Aorta (tissue), 5 donors: ENCODE data around the gene AFP. TPM values are rescaled to one million over a fixed set of nuclear protein-coding genes. Genes with fewer than 3 reads are reported as not detected.

Experiments used
- ATAC-seq: fragments of 200-7000 bp; cut with Tn5 transposase; one replicate; pipeline ENCODE4 v1.9.1; 2022; ENCODE audit warnings: moderate library complexity; ENCODE audit not compliant: low FRiP score
- DNase-seq, 2 donors: peaks; one replicate each; pipeline ENCODE4 v3.0.0-alpha.2; 2020
- H3K27ac ChIP-seq, 2 donors: one replicate each; pipeline ENCODE4 v1.5.1; 2013; ENCODE audit warnings: low read length in 2 of 2, mild to moderate bottlenecking in 2 of 2, moderate library complexity in 2 of 2, control low read depth in 1 of 2, inconsistent platforms in 1 of 2, low read depth in 1 of 2
- H3K27me3 ChIP-seq, 2 donors: one replicate each; pipeline ENCODE4 v1.6.1; 2013; ENCODE audit warnings: control low read depth in 1 of 2, low read length in 1 of 2, mild to moderate bottlenecking in 1 of 2, moderate library complexity in 1 of 2; ENCODE audit not compliant: insufficient read depth in 2 of 2, control insufficient read depth in 1 of 2
- H3K36me3 ChIP-seq, 2 donors: one replicate each; pipeline ENCODE4 v1.6.1; 2013; ENCODE audit warnings: control low read depth in 1 of 2, low read length in 1 of 2, mild to moderate bottlenecking in 1 of 2; ENCODE audit not compliant: insufficient read depth in 2 of 2, control insufficient read depth in 1 of 2
- H3K4me1 ChIP-seq, 2 donors: one replicate each; pipeline ENCODE4 v1.6.1; 2013; ENCODE audit warnings: low read length in 2 of 2, control low read depth in 1 of 2, mild to moderate bottlenecking in 1 of 2, moderate library complexity in 1 of 2; ENCODE audit not compliant: insufficient read depth in 2 of 2, control insufficient read depth in 1 of 2
- H3K4me3 ChIP-seq, 2 donors: one replicate each; pipeline ENCODE4 v1.5.1; 2013; ENCODE audit warnings: low read length in 2 of 2, control low read depth in 1 of 2, mild to moderate bottlenecking in 1 of 2
- H3K9me3 ChIP-seq: one replicate; pipeline ENCODE4 v1.6.1; 2013; ENCODE audit warnings: mild to moderate bottlenecking, low read length; ENCODE audit not compliant: control insufficient read depth
- WGBS, 2 donors: extraction: QIAGEN DNeasy Blood & Tissue Kit; methylation state at CpG; one replicate each; pipeline ENCODE4 v1.1.7; 2013; 5-methylcytosine and 5-hydroxymethylcytosine counted together
- intact Hi-C, 2 donors: fragments of 100-400 bp; cut with DNase I; formaldehyde crosslinking; loops; one replicate each; pipeline versions ENCODE4 v1.14.2 to v1.15.0; 2022
- polyA plus RNA-seq, 2 donors: library from polyadenylated mRNA; stranded (reverse); fragments of 200-250 nt; gene quantifications; one replicate each; pipeline ENCODE4 v1.2.3, GENCODE V29; 2013
- total RNA-seq, 2 donors: library from RNA; stranded (reverse); fragmentation: NEBNext Ultra II Directional; extraction: Animal tissue kit (Norgen Biotek cat#: 25700); gene quantifications; one replicate each; pipeline ENCODE4 v1.2.1, GENCODE V29; 2021
- donor health status: healthy with polysubstance abuse.
- donor health status: Bipolar disorder and iron deficiency.
- donor health status: DM: no; HTN: no; CAD: no.
- donor health status: DM: no; HTN: no; CAD: no.
- donor health status: DM: yes; HTN: yes; CAD: no.

AFP gene
- total and polyA plus RNA-seq, 4 donors: 0.99 TPM; not detected in 3

DNA sequence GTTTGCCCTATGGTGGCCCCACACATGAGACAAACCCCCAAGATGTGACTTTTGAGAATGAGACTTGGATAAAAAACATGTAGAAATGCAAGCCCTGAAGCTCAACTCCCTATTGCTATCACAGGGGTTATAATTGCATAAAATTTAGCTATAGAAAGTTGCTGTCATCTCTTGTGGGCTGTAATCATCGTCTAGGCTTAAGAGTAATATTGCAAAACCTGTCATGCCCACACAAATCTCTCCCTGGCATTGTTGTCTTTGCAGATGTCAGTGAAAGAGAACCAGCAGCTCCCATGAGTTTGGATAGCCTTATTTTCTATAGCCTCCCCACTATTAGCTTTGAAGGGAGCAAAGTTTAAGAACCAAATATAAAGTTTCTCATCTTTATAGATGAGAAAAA, 17.3 kb upstream of the AFP start:
- H3K4me1 ChIP-seq: no peaks in the 10 kb centered on the region
- intact Hi-C loops: no loop called here
- no peak overlapping the region for H3K4me3 ChIP-seq
- DNase-seq: no peak
- no peak overlapping the region for H3K27ac ChIP-seq
- H3K9me3 ChIP-seq: no peaks in the 10 kb centered on the region
- H3K27me3 ChIP-seq: no peaks in the 10 kb centered on the region
- no peak for ATAC-seq
- H3K36me3 ChIP-seq: no peaks in the 10 kb centered on the region
- WGBS, 2 donors: 55 to 59% methylated on average over 1 of the region's 1 CpG

DNA sequence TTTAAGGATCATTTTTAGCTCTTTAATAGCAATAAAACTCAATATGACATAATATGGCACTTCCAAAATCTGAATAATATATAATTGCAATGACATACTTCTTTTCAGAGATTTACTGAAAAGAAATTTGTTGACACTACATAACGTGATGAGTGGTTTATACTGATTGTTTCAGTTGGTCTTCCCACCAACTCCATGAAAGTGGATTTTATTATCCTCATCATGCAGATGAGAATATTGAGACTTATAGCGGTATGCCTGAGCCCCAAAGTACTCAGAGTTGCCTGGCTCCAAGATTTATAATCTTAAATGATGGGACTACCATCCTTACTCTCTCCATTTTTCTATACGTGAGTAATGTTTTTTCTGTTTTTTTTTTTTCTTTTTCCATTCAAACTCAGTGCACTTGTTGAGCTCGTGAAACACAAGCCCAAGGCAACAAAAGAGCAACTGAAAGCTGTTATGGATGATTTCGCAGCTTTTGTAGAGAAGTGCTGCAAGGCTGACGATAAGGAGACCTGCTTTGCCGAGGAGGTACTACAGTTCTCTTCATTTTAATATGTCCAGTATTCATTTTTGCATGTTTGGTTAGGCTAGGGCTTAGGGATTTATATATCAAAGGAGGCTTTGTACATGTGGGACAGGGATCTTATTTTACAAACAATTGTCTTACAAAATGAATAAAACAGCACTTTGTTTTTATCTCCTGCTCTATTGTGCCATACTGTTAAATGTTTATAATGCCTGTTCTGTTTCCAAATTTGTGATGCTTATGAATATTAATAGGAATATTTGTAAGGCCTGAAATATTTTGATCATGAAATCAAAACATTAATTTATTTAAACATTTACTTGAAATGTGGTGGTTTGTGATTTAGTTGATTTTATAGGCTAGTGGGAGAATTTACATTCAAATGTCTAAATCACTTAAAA, 16.6 kb upstream of the AFP start:
- Histone ChIP-seq H3K9me3 (no peaks in the 10 kb centered on the region), H3K27ac (no peak overlapping the region), H3K4me1 (no peaks in the 10 kb centered on the region), H3K4me3 (no peak overlapping the region), H3K36me3 (no peaks in the 10 kb centered on the region), H3K27me3 (no peaks in the 10 kb centered on the region)
- WGBS, 2 donors: 66 to 72% methylated on average over 7 of the region's 7 CpGs
- intact Hi-C loops: no loop called here
- ATAC-seq (no peak), DNase-seq (no peak)

DNA sequence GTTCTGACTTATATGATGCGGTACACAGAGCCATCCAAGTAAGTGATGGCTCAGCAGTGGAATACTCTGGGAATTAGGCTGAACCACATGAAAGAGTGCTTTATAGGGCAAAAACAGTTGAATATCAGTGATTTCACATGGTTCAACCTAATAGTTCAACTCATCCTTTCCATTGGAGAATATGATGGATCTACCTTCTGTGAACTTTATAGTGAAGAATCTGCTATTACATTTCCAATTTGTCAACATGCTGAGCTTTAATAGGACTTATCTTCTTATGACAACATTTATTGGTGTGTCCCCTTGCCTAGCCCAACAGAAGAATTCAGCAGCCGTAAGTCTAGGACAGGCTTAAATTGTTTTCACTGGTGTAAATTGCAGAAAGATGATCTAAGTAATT, 15.4 kb upstream of the AFP start:
- no peak for ATAC-seq
- H3K27me3 ChIP-seq: no peaks in the 10 kb centered on the region
- H3K4me3 ChIP-seq: no peak overlapping the region
- DNase-seq: no peak
- no peaks in the 10 kb centered on the region for H3K36me3 ChIP-seq
- 75 to 84% methylated on average over 2 of the region's 2 CpGs for WGBS, 2 donors
- intact Hi-C loops: no loop called here
- H3K4me1 ChIP-seq: no peaks in the 10 kb centered on the region
- H3K27ac ChIP-seq: no peak overlapping the region
- no peaks in the 10 kb centered on the region for H3K9me3 ChIP-seq

DNA sequence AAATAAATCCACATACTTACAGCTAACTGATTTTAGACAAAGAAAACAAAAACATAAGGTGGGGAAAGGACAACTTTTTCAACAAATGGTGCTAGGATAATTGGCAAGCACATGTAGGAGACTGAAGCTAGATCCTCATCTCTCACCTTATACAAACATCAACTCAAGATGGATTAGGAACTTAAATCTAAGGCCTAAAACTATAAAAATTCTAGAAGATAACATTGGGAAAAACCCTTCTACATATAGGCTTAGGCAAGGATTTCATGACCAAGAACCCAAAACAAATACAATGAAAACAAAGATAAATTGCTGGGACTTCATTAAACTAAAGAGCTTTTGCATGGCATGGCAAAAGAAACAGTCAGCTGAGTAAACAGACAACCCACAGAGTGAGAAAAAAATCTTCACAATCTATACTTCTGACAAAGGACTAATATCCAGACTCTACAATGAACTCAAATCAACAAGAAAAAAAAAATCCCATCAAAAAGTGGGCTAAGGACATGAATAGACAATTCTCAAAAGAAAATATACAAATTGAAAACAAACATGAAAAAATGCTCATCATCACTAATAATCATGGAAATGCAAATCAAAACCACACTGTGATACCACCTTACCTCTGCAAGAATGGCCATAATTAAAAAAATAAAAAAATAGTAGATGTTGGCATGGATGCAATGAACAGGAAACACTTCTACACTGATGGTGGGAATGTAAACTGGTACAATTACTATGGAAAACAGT, 14.1 kb upstream of the AFP start:
- DNase-seq (no peak), ATAC-seq (no peak)
- Histone ChIP-seq H3K36me3 (no peaks in the 10 kb centered on the region), H3K27me3 (no peaks in the 10 kb centered on the region), H3K27ac (no peak overlapping the region), H3K4me1 (no peaks in the 10 kb centered on the region), H3K4me3 (no peak overlapping the region), H3K9me3 (no peaks in the 10 kb centered on the region)
- intact Hi-C loops: no loop called here

DNA sequence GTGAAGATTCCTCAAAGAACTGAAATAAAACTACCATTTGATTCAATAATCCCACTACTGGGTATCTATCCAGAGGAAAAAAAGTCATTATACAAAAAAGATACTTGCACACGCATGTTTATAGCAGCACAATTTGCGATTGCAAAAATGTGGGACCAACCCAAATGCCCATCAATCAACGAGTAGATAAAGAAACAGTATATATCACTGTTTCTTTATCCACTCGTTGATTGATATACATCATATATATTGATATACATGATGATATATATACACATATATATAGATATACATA, 13.6 kb upstream of the AFP start:
- Histone ChIP-seq H3K4me3 (no peak overlapping the region), H3K27me3 (no peaks in the 10 kb centered on the region), H3K4me1 (no peaks in the 10 kb centered on the region), H3K9me3 (no peaks in the 10 kb centered on the region), H3K36me3 (no peaks in the 10 kb centered on the region), H3K27ac (no peak overlapping the region)
- WGBS, 2 donors: 71 to 79% methylated on average over 4 of the region's 4 CpGs
- DNase-seq: no peak
- intact Hi-C loops: no loop called here
- no peak for ATAC-seq

DNA sequence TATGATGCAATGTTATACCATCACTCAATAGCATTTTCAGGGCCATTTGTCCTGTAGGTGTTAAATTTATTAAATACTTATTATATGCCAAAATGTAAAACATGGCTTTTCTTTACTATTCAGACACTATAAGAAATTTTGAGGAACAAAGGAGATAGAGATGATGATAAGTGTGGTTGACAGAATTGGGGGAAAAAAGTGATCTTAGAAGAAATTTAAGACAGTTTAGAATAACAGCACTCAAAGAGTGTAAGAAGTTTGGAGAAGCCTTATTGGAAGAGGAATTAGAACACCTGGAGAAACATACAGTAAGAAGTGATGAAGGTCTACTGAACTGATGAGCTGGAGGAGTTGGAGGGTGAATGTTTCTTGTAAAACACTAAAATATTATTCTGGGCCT, 12.8 kb upstream of the AFP start:
- Histone ChIP-seq H3K4me1 (no peaks in the 10 kb centered on the region), H3K27me3 (no peaks in the 10 kb centered on the region), H3K27ac (no peak overlapping the region), H3K9me3 (no peaks in the 10 kb centered on the region), H3K4me3 (no peak overlapping the region), H3K36me3 (no peaks in the 10 kb centered on the region)
- intact Hi-C loops: no loop called here
- ATAC-seq: no peak
- no peak for DNase-seq

DNA sequence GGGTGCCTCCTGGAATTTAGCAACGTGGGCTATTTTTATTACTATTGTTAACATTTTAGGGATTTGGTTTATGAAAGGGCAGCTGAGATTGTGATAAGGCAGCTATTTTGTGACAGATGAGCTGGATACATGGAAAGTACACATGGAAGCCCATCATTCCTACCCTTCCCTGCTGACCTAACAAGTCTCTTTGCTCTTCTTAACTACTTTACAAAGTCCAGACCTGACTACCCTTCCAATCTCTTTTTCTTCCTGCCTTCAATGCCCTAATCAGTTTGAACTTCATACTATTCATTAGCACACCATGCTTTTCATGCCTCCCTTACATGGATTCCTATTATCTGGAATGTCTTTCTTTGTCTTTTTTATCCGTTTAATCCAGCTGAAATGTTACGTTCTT, 9.4 kb upstream of the AFP start:
- H3K4me1 ChIP-seq: no peaks in the 10 kb centered on the region
- WGBS, 2 donors: 62 to 67% methylated on average over 3 of the region's 3 CpGs

DNA sequence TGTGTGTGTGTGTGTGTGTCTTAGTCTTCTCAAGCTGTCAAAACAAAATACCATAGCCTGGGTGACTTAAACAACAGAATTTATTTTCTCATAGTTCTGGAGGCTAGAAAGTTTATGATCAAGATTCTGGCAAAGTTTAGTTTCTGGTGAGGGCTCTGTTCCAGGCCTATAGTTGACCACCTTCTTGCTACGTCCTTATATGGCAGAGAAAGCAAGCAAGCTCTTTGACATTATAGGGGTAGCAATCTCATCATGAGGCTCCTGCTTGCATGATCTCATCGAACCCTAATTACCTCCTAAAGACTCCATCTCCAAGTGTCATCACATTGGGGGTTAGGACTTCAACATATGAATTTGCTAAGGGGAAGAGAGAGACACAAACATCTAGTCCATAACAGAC, 6.9 kb upstream of the AFP start:
- intact Hi-C loops: no loop called here
- no peak for ATAC-seq

More for the DNA sequence above, 9.4 kb upstream of the AFP start:
- ATAC-seq: no peak
- no peaks in the 10 kb centered on the region for H3K9me3 ChIP-seq
- no peak for DNase-seq
- no peak overlapping the region for H3K4me3 ChIP-seq
- no peaks in the 10 kb centered on the region for H3K36me3 ChIP-seq
- intact Hi-C loops: no loop called here
- peaks cover 0 to 1% of the 10 kb centered on the region in 2 donors for H3K27me3 ChIP-seq
- no peak overlapping the region for H3K27ac ChIP-seq

More for the DNA sequence above, 6.9 kb upstream of the AFP start:
- Histone ChIP-seq H3K36me3 (no peaks in the 10 kb centered on the region), H3K4me1 (no peaks in the 10 kb centered on the region), H3K27me3 (peaks cover 0 to 1% of the 10 kb centered on the region in 2 donors), H3K9me3 (no peaks in the 10 kb centered on the region), H3K27ac (no peak overlapping the region), H3K4me3 (no peak overlapping the region)
- DNase-seq: no peak
- WGBS, 2 donors: 78 to 85% methylated on average over 2 of the region's 2 CpGs
